Activated effector memory CD4-positive, alpha-beta T cell treated with anti-CD3 and anti-CD28 coated beads, Interleukin-2, amount 50 U/mL, for 16 hours (primary cell): ENCODE measurements around the gene PID1.

Experiments used
- DNase-seq: peaks from one replicate; pipeline ENCODE4 v3.0.0-alpha.2; 2020

Gene PID1

GRCh38 chr2:229059331-229060033 is 211.6 kb downstream of the PID1 start:
- no peak for DNase-seq

GRCh38 chr2:229057976-229058553 is 213.0 kb downstream of the PID1 start:
- DNase-seq: no peak

GRCh38 chr2:229054311-229054710 is 216.8 kb downstream of the PID1 start:
- DNase-seq: no peak

GRCh38 chr2:229051798-229052197 is 219.3 kb downstream of the PID1 start:
- no peak for DNase-seq

DNA sequence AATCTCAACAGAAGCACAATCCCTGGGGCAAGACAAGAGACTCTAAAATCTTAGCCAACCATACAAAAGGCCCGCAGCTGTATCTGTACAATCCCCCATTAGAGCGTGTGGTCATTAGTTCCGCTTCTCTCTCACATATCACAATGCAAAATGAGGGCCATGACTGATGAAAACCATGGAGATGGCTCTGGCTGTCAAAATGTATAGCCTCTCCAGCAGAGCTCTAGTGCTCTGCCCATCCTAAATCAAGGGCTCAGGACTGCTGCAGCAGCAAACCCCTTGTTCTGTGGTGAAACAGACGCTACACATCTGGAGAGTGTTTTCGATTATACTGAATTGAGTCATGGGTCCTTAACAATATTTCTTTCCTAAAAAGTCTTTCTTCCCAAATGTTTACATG is 221.0 kb downstream of the PID1 start:
- no peak for DNase-seq

DNA sequence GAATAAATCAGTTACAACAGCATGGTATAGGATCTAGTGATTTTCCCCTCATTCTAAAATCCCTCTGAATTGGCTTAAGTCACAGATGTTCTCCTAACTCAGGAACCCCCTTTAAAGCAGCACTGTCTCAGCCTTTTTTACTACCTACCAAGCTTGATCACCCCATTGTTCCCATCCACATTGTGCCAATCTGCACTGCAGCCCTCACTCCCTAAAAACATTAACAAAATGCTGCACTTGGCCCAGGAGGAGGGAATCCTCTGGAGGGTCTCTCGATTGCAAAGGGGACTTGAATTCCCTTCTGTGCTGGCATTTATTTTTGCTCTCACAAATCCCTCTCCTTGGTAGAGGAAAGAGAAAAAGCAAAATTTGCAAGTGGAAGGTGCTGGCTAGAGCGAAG is 223.0 kb downstream of the PID1 start:
- no peak for DNase-seq

GRCh38 chr2:229045671-229046070 is 225.4 kb downstream of the PID1 start:
- DNase-seq: no peak

DNA sequence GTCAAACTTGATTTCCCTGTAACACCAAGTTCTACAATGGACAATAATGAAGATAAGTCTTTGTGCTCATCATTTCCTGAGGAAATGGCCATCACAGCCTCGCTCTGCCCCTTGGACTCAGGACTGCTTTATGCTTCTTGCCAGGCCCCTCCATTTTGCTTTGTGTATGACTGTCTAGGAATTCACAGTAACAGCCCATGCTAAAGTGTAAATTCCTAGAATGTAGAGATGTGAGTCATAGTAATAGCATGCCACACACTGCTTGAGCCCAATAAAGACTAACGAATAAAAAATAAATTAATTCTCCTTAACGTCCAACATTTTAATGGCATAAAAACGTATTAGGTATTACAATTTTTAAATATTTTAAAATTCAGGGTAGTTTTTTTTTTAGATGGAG is 226.5 kb downstream of the PID1 start:
- no peak for DNase-seq

DNA sequence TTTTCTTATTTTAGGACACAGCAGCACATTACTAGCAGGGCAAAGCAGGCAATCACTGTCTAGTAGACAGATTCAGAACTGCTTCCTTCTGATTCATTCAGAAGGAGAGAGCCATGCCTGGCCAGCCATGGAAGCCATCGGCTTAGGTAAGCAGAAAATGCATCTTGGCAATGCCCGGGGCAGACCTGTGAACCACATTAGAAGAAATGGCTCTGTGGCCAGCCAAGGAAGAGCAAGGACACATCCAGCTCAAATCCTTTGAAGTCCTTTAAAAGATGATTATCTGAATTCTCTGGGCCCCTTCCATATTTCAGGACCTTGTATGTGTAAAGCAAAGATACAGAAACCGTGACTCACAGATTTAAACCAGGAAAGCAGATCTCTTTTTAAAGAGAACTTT is 227.4 kb downstream of the PID1 start:
- no peak for DNase-seq

DNA sequence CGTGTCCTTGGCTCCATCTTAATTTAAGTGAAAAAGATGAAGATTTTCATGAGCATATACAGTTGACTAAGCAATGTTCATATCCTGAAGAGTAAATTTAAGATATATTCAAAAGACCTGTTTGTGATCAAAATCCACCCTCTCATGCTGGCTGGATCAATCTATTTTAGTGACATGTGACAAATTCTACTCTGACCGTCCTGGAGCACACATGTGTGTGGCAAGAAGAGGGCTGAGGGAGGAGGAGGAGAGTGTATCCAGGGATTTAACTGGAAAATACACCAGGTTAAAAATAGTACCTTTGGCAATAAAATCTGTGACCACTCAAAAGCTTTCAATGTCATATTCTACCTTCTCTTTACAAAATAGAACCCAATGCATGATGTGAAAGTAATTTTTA is 228.7 kb downstream of the PID1 start:
- no peak for DNase-seq

DNA sequence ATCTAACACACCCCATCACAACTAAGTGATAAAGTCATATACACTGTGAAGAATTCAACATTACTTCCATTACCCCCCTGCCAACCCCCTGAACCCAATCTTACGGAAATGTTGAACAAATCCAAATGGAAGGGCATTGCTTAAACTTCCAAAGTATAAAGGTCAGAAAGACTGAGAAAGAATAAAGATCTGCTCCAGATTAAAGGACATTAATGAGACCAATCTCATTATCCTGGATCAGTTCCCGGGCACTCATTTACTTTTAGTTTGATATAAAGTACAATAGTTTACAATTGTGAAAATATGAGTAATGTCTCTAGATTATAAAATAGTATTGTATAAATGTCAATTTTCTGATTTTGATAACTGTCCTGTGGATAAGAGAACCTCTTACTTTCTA is 229.4 kb downstream of the PID1 start:
- DNase-seq: no peak

GRCh38 chr2:229037621-229038020 is 233.5 kb downstream of the PID1 start:
- no peak for DNase-seq

- DNase-seq: no peak
These were observed 237.3 kb downstream of the PID1 start for GRCh38 chr2:229033816-229034215.

DNA sequence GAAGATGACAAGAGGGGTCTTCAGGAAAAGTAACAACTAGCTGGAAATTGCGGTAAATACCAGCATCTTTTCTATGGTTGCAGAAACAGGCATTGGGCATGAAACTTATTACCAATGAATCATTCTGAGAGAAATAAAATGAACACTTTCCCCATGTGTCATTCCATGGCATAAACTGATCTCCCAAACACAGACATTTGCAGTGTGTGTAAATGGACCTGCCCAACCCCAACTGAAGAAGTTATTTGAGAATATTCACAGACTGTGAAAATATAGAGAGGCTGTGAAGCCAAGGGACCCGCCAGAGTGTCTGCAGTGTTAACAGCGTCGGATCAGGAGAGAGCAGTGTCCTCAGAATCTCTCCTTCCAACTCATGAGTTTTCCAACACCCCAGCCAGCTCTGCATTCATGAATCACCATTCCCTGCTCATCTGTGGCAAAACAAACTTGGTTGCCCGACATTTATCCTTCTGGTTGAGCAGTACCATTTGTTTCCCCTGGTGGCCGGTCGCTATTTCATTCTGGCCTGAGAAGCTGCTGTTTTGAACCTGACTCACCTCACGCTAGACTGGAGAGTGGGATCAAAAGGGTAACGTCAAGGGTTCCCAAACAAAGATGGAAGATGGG is 238.4 kb downstream of the PID1 start:
- no peak for DNase-seq

DNA sequence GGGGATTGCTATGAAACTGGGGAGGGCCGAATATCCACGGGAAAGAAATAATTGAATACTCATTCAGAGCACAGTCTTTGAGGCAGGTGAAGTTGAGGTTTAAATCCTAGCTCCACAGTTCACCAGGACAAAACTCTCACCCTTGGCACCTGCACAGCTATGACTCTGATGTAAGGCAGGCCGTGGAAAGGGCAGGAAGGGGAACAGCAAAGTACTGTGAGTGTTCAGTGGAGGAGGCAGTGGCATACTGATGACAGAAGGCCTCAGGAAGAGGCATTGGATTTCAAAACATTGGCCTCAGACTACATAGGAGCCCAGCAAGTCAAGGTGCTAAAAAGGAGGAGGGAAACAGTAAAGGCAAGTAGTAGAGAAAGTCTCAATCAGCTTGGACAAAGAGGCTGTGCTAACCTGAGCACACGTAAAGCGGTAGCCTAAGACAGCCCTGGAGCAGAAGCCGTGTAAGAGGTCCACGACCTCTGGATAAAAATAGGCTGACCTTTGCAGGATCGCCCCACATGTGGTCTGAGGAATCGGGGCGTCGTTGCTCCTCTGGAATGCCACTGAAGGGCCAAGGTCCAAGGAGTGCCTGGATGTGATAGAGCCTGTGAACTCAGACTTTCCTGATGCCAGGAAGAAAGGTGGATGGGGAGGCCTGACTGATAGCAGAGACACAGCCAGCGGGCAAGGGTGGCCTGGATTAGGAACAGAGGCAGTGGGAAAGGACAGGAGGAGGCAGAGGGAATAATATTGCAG is 243.6 kb downstream of the PID1 start:
- DNase-seq: no peak

- no peak for DNase-seq
These were observed 245.4 kb downstream of the PID1 start for GRCh38 chr2:229025653-229026052.

DNA sequence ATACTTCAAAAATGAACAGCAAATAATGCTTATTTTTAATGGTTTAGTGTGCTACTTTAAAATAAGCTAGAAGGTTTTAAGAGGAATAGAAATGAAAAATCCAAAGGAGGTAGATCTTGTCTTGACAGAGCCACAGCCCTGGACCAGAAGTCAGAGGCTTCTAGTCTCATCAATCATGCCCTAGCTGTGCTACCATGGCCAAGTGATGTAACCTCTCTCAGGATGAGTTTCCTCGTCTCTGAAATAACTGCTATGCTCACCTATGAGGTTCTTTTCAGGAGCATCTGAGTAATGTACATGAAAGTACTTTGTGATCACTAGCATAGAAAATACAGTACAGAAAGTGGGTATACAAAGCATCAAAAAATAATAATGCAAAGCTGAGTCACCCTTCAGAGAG is 248.4 kb downstream of the PID1 start:
- no peak for DNase-seq

- DNase-seq: no peak
These were observed 249.0 kb downstream of the PID1 start for GRCh38 chr2:229022071-229022470.

GRCh38 chr2:229009816-229010215 is 261.3 kb downstream of the PID1 start:
- DNase-seq: no peak

- DNase-seq: no peak
These were observed 267.8 kb downstream of the PID1 start for GRCh38 chr2:229003256-229003655.

- DNase-seq: no peak
These were observed 269.9 kb downstream of the PID1 start for GRCh38 chr2:229001196-229001595.

DNA sequence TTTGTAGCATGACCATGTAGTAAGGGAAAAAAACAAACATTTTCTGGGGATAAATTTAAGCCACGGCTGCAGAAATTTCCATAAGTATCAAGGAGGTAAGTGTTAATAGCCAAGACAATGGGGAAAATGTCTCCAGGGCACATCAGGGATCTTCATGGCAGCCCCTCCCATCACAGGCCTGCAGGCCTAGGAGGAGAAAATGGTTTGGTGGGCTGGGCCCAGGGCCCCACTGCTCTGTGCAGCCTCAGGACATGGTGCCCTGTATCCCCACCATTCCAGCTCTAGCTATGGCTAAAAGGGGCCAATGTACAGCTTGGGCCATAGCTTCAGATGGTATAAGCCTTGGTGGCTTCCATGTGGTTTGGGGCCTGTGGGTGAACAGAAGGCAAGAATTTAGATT is 271.8 kb downstream of the PID1 start:
- DNase-seq: no peak

DNA sequence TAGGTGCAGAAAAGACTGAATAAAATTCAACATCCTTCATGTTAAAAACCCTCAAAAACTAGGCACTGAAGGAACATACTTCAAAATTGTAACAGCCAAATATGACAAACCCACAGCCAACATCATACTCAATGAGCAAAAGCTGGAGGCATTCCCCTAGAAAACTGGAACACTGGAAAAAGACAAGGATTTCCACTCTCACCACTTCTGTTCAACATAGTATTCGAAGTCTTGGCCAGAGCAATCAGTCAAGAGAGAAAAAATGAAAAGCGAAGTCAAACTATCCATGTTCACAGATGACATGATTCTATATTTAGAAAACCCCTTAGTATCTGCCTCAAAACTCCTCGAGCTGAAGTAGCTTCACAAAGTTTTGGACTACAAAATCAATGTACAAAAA is 282.3 kb downstream of the PID1 start:
- DNase-seq: no peak
